ENCODE measurements around the gene NOTCH2.

NOTCH2 gene

GRCh38 chr1:119873135-119874015, 196.1 kb downstream of the NOTCH2 start:
- Histone ChIP-seq H3K36me3 (ENCODE audit: control insufficient read depth, insufficient read depth, low read length) (no peaks in the 10 kb centered on the region), H3K9me3 (ENCODE audit: control insufficient read depth, insufficient read depth, low read length) (no peaks in the 10 kb centered on the region), H3K4me3 (ENCODE audit: low read length) (no peak overlapping the region), H3K27me3 (ENCODE audit: control insufficient read depth, insufficient read depth, low read length) (no peaks in the 10 kb centered on the region), H3K27ac (ENCODE audit: low read length) (no peak overlapping the region), H3K4me1 (ENCODE audit: control insufficient read depth, insufficient read depth, low read length) (no peaks in the 10 kb centered on the region)
- WGBS (ENCODE audit: insufficient coverage, insufficient read length): no CpG with 5 or more reads among the region's 4 CpGs
- DNase-seq (ENCODE audit: low read depth, low spot score): no peak

GRCh38 chr1:119871881-119872280, 197.6 kb downstream of the NOTCH2 start:
- Histone ChIP-seq H3K27ac (ENCODE audit: low read length) (no peak overlapping the region), H3K9me3 (ENCODE audit: control insufficient read depth, insufficient read depth, low read length) (no peaks in the 10 kb centered on the region), H3K27me3 (ENCODE audit: control insufficient read depth, insufficient read depth, low read length) (no peaks in the 10 kb centered on the region), H3K4me1 (ENCODE audit: control insufficient read depth, insufficient read depth, low read length) (no peaks in the 10 kb centered on the region), H3K4me3 (ENCODE audit: low read length) (no peak overlapping the region), H3K36me3 (ENCODE audit: control insufficient read depth, insufficient read depth, low read length) (no peaks in the 10 kb centered on the region)
- WGBS (ENCODE audit: insufficient coverage, insufficient read length): no CpG with 5 or more reads among the region's 4 CpGs
- DNase-seq (ENCODE audit: low read depth, low spot score): no peak

GRCh38 chr1:119870917-119871596, 198.4 kb downstream of the NOTCH2 start:
- no peak overlapping the region for H3K4me3 ChIP-seq (ENCODE audit: low read length)
- no peak overlapping the region for H3K27ac ChIP-seq (ENCODE audit: low read length)
- WGBS (ENCODE audit: insufficient coverage, insufficient read length): no CpG with 5 or more reads among the region's 20 CpGs

GRCh38 chr1:119869995-119870394, 199.5 kb downstream of the NOTCH2 start:
- H3K4me3 ChIP-seq (ENCODE audit: low read length): no peak overlapping the region
- H3K36me3 ChIP-seq (ENCODE audit: control insufficient read depth, insufficient read depth, low read length): no peaks in the 10 kb centered on the region
- H3K27me3 ChIP-seq (ENCODE audit: control insufficient read depth, insufficient read depth, low read length): no peaks in the 10 kb centered on the region
- DNase-seq (ENCODE audit: low read depth, low spot score): no peak
- no CpG with 5 or more reads among the region's 1 CpG for WGBS (ENCODE audit: insufficient coverage, insufficient read length)
- H3K4me1 ChIP-seq (ENCODE audit: control insufficient read depth, insufficient read depth, low read length): no peaks in the 10 kb centered on the region
- no peaks in the 10 kb centered on the region for H3K9me3 ChIP-seq (ENCODE audit: control insufficient read depth, insufficient read depth, low read length)
- H3K27ac ChIP-seq (ENCODE audit: low read length): no peak overlapping the region

More at GRCh38 chr1:119870917-119871596, 198.4 kb downstream of the NOTCH2 start:
- Histone ChIP-seq H3K4me1 (ENCODE audit: control insufficient read depth, insufficient read depth, low read length) (no peaks in the 10 kb centered on the region), H3K9me3 (ENCODE audit: control insufficient read depth, insufficient read depth, low read length) (no peaks in the 10 kb centered on the region), H3K27me3 (ENCODE audit: control insufficient read depth, insufficient read depth, low read length) (no peaks in the 10 kb centered on the region), H3K36me3 (ENCODE audit: control insufficient read depth, insufficient read depth, low read length) (no peaks in the 10 kb centered on the region)
- DNase-seq (ENCODE audit: low read depth, low spot score): peak; percentile 72

GRCh38 chr1:119868176-119868575, 201.3 kb downstream of the NOTCH2 start:
- Histone ChIP-seq H3K4me3 (ENCODE audit: low read length) (no peak overlapping the region), H3K4me1 (ENCODE audit: control insufficient read depth, insufficient read depth, low read length) (no peaks in the 10 kb centered on the region), H3K36me3 (ENCODE audit: control insufficient read depth, insufficient read depth, low read length) (no peaks in the 10 kb centered on the region), H3K9me3 (ENCODE audit: control insufficient read depth, insufficient read depth, low read length) (no peaks in the 10 kb centered on the region), H3K27ac (ENCODE audit: low read length) (no peak overlapping the region), H3K27me3 (ENCODE audit: control insufficient read depth, insufficient read depth, low read length) (no peaks in the 10 kb centered on the region)
- no peak for DNase-seq (ENCODE audit: low read depth, low spot score)
- WGBS (ENCODE audit: insufficient coverage, insufficient read length): no CpG with 5 or more reads among the region's 2 CpGs

GRCh38 chr1:119866451-119866850, 203.0 kb downstream of the NOTCH2 start:
- Histone ChIP-seq H3K4me3 (ENCODE audit: low read length) (no peak overlapping the region), H3K27ac (ENCODE audit: low read length) (no peak overlapping the region), H3K36me3 (ENCODE audit: control insufficient read depth, insufficient read depth, low read length) (no peaks in the 10 kb centered on the region), H3K9me3 (ENCODE audit: control insufficient read depth, insufficient read depth, low read length) (no peaks in the 10 kb centered on the region), H3K4me1 (ENCODE audit: control insufficient read depth, insufficient read depth, low read length) (no peaks in the 10 kb centered on the region), H3K27me3 (ENCODE audit: control insufficient read depth, insufficient read depth, low read length) (no peaks in the 10 kb centered on the region)
- WGBS (ENCODE audit: insufficient coverage, insufficient read length): no CpG with 5 or more reads among the region's 3 CpGs
- no peak for DNase-seq (ENCODE audit: low read depth, low spot score)

- no peaks in the 10 kb centered on the region for H3K27me3 ChIP-seq (ENCODE audit: control insufficient read depth, insufficient read depth, low read length)
- no peak overlapping the region for H3K4me3 ChIP-seq (ENCODE audit: low read length)
- H3K9me3 ChIP-seq (ENCODE audit: control insufficient read depth, insufficient read depth, low read length): no peaks in the 10 kb centered on the region
- DNase-seq (ENCODE audit: low read depth, low spot score): no peak
- no peak overlapping the region for H3K27ac ChIP-seq (ENCODE audit: low read length)
- no peaks in the 10 kb centered on the region for H3K4me1 ChIP-seq (ENCODE audit: control insufficient read depth, insufficient read depth, low read length)
- H3K36me3 ChIP-seq (ENCODE audit: control insufficient read depth, insufficient read depth, low read length): no peaks in the 10 kb centered on the region
- no CpG with 5 or more reads among the region's 4 CpGs for WGBS (ENCODE audit: insufficient coverage, insufficient read length)
These were observed 203.8 kb downstream of the NOTCH2 start for GRCh38 chr1:119865627-119866026.

GRCh38 chr1:119862276-119862675, 207.2 kb downstream of the NOTCH2 start:
- H3K27me3 ChIP-seq (ENCODE audit: control insufficient read depth, insufficient read depth, low read length): no peaks in the 10 kb centered on the region
- H3K36me3 ChIP-seq (ENCODE audit: control insufficient read depth, insufficient read depth, low read length): no peaks in the 10 kb centered on the region
- no peak overlapping the region for H3K4me3 ChIP-seq (ENCODE audit: low read length)
- no peaks in the 10 kb centered on the region for H3K9me3 ChIP-seq (ENCODE audit: control insufficient read depth, insufficient read depth, low read length)
- no peak for DNase-seq (ENCODE audit: low read depth, low spot score)
- no peak overlapping the region for H3K27ac ChIP-seq (ENCODE audit: low read length)
- no peaks in the 10 kb centered on the region for H3K4me1 ChIP-seq (ENCODE audit: control insufficient read depth, insufficient read depth, low read length)

All from iPS DF 6.9 (cell line).